Colon (tissue), 2 donors: Measurements from ENCODE around the gene AGAP3.

Experiments used
- FAIRE-seq: peaks from 2 replicates; lab custom pipeline; 2012; peaks lifted over from hg19 to GRCh38; lab: Jason Lieb, UNC
- donor health status: control.
- donor health status: control.

The AGAP3 gene

DNA sequence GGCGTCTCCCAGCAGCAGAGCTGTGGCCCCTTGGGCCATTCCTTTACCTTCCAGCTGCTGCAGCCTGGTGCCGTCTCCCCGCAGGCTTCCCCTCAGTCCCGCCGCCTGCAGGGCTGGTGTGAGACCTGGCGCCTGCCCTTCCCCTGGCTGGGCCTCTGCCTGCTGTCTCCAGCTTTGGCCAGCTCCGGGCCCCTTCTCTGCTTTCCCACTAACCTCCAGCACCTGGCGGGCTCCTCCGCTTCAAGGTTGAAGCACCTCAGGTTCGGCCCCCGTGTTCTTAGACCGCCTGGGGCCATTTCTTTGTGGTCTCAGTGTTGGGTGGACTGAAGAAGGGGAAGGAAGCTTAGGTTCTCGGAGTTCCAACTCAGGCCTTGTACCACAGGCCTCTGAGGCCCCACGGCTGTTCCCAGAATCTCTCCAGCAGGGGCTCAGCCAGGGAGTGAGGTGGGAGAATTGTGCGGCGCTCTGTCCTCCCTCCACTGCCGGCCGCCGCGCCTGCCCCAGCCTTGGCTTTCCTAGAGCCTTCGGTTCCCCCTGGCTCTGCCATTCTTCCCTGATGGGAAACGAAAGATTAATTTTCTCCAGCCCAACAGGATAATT, 50.9 kb downstream of the AGAP3 start:
- no peak for FAIRE-seq

- FAIRE-seq = no peak
Measured at GRCh38 chr7:151137791-151138152, 51.5 kb downstream of the AGAP3 start.

GRCh38 chr7:151138153-151138851, 52.0 kb downstream of the AGAP3 start:
- FAIRE-seq = no peak

GRCh38 chr7:151139071-151139790, 53.0 kb downstream of the AGAP3 start:
- FAIRE-seq = no peak

GRCh38 chr7:151139791-151140190, 53.5 kb downstream of the AGAP3 start:
- no peak for FAIRE-seq

GRCh38 chr7:151140826-151141225, 54.6 kb downstream of the AGAP3 start:
- no peak for FAIRE-seq

DNA sequence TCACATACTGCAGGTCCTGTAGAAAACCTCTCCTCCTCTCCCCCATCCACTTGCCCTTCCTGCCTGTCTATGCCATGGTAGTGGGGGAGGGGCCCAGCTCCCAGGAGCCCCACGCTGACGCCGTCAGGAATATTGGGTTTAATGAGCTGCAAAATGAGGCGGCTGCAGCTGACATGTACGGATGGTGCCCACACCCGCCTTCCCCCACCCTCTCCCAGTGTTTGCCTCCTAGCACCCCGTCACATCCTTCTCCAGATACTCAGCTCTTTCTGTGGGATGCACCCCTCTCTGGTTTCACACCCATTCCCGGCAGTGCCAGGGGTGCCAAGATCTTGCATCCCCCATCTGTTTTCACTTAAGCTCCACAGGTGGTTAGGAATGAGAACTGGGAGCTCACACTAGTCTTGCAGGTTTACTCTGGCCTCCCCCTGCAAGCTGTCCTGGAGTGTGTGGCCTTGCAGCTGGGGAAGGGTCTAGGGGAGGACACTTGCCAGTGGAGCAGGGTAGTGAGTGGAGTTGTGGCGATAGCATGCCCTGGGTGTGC, 55.1 kb downstream of the AGAP3 start:
- FAIRE-seq = no peak

DNA sequence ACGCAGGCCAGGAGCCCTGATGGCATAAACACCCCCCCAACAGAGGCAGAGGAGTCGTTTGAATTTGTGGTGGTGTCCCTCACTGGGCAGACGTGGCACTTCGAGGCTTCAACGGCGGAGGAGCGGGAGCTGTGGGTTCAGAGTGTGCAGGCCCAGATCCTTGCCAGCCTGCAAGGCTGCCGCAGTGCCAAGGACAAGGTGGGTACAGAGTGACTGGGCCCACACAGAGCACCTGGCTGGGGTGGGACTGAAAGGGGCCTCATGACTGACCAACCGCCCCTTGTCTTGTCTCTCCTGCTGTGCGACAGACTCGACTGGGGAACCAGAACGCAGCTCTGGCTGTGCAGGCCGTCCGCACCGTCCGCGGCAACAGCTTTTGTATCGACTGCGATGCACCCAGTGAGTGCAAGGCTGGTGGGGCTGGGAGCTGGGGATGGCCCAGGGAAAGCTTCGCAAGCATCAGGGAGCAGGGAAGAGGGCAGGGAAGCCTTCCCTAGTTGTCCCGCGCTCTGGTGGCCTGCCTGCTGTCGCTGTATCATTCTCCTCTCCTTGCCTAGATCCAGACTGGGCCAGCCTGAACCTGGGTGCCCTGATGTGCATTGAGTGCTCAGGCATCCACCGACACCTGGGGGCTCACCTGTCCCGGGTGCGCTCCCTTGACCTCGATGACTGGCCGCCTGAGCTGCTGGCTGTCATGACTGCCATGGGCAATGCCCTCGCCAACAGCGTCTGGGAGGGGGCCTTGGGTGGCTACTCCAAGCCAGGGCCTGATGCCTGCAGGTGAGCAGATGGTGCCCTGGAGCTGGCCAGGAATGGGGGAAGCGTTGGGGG, 55.8 kb downstream of the AGAP3 start:
- FAIRE-seq = no peak

DNA sequence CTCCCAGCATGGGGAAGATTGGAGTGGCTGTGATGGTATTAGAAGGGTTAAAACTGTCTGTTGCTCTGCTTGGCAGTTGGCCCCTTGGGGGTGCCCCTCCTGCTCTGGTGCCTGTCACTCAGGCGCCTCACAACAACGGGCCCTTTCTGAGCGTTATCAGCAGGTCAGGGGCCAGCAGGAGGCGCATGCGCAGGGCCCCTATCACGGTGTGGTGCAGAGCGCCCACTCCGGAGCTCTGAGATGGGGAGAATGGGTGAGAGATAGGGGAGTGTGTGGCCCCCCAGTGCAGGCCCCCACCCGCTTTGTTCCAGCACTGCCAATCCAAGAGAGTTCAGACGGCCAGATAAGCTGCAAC, 56.4 kb downstream of the AGAP3 start:
- FAIRE-seq = no peak

GRCh38 chr7:151143261-151144015, 57.2 kb downstream of the AGAP3 start:
- no peak for FAIRE-seq

DNA sequence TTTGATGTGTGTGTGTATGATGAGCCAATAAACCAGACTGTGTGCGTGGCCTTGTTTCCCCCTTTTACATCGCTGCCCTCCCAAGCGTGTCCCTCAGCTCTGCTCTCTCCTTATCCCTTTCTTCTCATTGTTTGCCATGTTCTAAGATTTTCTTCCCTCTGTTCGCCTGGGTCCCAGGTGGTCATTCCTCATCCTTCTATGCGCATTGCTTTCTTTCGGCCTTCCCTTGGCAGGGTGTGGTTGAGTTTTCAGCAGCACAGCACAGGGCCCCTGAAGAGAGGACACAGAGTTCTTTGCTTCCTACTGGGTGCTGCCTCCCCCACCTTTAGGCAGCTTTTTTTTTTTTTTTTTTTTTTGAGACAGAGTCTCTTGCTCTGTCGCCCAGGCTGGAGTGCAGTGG, 58.1 kb downstream of the AGAP3 start:
- no peak for FAIRE-seq

- FAIRE-seq = no peak
Measured at GRCh38 chr7:151146761-151147160, 60.5 kb downstream of the AGAP3 start.

GRCh38 chr7:151148319-151149259, 62.3 kb downstream of the AGAP3 start:
- no peak for FAIRE-seq

- no peak for FAIRE-seq
Measured at GRCh38 chr7:151150388-151150787, 64.1 kb downstream of the AGAP3 start.

- no peak for FAIRE-seq
Measured at GRCh38 chr7:151152643-151153513, 66.6 kb downstream of the AGAP3 start.

DNA sequence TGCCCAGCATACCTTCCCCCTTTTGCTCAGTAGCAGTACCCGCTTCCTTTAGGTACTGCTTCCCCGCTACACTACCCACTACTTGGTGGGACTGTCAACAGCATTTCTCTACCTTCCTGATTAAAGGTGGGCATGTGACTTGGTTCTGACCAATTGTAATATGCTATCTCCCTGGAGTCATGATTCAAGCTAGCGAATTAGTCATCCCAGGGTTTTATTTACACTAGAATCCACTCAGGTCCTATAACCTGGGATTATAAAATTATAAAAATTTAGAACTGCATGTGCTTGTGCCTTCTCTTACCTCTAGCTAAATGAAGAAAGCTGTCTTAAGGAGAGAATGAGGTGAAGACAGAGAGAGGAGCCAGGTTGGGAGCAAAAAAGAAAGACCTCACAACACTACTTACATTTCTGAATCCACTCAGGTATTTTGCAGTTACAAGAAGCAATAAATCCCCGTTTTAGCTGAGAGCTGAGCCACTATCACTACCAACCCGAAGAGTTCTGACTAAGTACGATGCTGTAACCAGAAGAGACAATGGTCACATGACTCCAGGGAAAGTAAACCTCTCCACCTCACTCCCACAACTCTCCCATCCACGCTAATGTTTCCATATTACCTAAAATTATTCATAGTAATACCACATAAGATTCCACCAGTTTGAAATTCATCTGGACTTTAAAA, 71.5 kb downstream of the AGAP3 start:
- no peak for FAIRE-seq

DNA sequence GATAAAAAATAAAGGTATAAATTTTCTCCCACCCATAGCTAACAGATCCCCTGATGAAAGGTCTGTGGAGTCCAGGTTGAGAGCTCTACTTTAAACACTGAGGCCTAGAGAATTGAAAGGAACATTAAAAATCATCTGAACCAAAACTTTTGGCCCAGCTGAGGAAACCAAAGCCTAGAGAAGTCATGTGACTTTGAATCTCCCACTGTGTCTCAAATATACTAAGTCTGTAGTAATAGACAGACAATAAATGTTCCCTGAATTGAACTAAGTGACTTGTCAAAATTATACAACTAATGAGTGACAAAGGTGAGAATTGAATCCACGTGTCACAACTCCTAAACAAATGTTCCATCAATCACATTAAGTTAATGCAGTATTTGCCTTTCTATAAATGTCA, 75.5 kb downstream of the AGAP3 start:
- FAIRE-seq = no peak

DNA sequence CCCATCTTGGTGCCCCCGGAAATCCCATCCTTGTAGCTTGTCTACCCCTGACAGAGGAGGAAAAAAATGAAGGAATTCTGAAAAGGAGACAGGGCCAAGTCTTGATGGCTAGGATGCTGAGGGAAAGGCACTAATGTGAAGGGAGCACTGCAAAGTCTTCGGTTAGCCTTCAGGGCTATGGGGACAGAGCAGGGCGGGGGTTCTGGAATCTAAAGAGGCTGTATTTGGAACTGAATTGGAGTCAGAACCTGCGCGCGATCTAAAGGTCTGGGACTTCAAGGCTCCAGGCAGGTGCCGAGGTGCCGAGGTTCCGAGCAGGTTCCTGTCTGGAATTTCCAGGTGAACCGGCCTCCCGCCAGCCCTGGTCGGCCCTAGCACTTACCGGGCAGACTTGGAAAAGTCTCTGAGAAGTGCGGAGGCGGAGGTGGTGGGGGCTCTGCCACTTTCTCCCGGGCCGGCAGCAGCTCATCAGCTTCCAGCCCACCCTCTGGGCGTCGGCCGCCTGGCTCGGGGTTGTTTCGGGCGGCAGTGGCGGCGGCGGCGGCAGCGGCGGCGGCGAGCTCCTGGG, 80.4 kb downstream of the AGAP3 start:
- no peak for FAIRE-seq
